ENCODE data around the gene SLC27A1. TPM values are rescaled to one million over a fixed set of nuclear protein-coding genes. Genes with fewer than 3 reads are reported as not detected.
A peak's percentile ranks its signal among the peaks of the same experiment; 100 is the strongest.

Gene SLC27A1
- 2.6 and 3.1 TPM in 2 replicates for total RNA-seq (2014; rRNA removed; shearing (Covaris generic))

GRCh38 chr19:17470068-17470841 is at the start of gene SLC27A1:
TSS of gene SLC27A1 (plus strand) at chr19:17470524. CDS start at chr19:17470541, 17 bp downstream.
- peak; percentile 88 for DNase-seq (ENCODE audit: low spot score)

- no peak for DNase-seq (ENCODE audit: low spot score)
Measured at GRCh38 chr19:17421942-17422341, 48.4 kb upstream of the SLC27A1 start.

- no peak for DNase-seq (ENCODE audit: low spot score)
Measured at GRCh38 chr19:17423429-17424208, 46.7 kb upstream of the SLC27A1 start.

- DNase-seq (ENCODE audit: low spot score) = peak; percentile 22
Measured at GRCh38 chr19:17424743-17425365, 45.5 kb upstream of the SLC27A1 start.

GRCh38 chr19:17429641-17430113 is 40.6 kb upstream of the SLC27A1 start:
- no peak for DNase-seq (ENCODE audit: low spot score)

- no peak for DNase-seq (ENCODE audit: low spot score)
Measured at GRCh38 chr19:17431417-17431816, 38.9 kb upstream of the SLC27A1 start.

- DNase-seq (ENCODE audit: low spot score) = no peak
Measured at GRCh38 chr19:17435218-17435617, 35.1 kb upstream of the SLC27A1 start.

- DNase-seq (ENCODE audit: low spot score) = no peak
Measured at GRCh38 chr19:17436094-17436873, 34.0 kb upstream of the SLC27A1 start.

GRCh38 chr19:17436874-17437267 is 33.5 kb upstream of the SLC27A1 start:
- DNase-seq (ENCODE audit: low spot score) = no peak

GRCh38 chr19:17441241-17442021 is 28.9 kb upstream of the SLC27A1 start:
- DNase-seq (ENCODE audit: low spot score) = no peak

GRCh38 chr19:17445526-17446165 is 24.7 kb upstream of the SLC27A1 start:
- DNase-seq (ENCODE audit: low spot score) = no peak

- no peak for DNase-seq (ENCODE audit: low spot score)
Measured at GRCh38 chr19:17447704-17448130, 22.6 kb upstream of the SLC27A1 start.

- DNase-seq (ENCODE audit: low spot score) = no peak
Measured at GRCh38 chr19:17448131-17448967, 22.0 kb upstream of the SLC27A1 start, which contains the start of gene TMEM221. TSS of gene TMEM221 (minus strand) at chr19:17448668. CDS start at chr19:17448462, 206 bp downstream.

- DNase-seq (ENCODE audit: low spot score) = peak; percentile 28
Measured at GRCh38 chr19:17450264-17451075, 19.9 kb upstream of the SLC27A1 start.

- no peak for DNase-seq (ENCODE audit: low spot score)
Measured at GRCh38 chr19:17451820-17452219, 18.5 kb upstream of the SLC27A1 start.

GRCh38 chr19:17454576-17455071 is 15.7 kb upstream of the SLC27A1 start:
- no peak for DNase-seq (ENCODE audit: low spot score)

- DNase-seq (ENCODE audit: low spot score) = no peak
Measured at GRCh38 chr19:17455308-17456123, 14.8 kb upstream of the SLC27A1 start.

Measured in HT-29 (cell line).